ENCODE data around the gene R3HDM2.

- no peak for TF ChIP-seq CTCF (conservative IDR thresholded peaks at IDR 0.05; ENCODE audit: low read length)
- TF ChIP-seq EZH2phosphoT487 (IDR thresholded peaks at IDR 0.05; ENCODE audit: borderline replicate concordance), result no peak
Measured at GRCh38 chr12:57258977-57259970, 171.6 kb downstream of the R3HDM2 start.
